ENCODE data around the gene AP2S1. TPM values are rescaled to one million over a fixed set of nuclear protein-coding genes. Genes with fewer than 3 reads are reported as not detected.

Gene AP2S1
- total and polyA plus RNA-seq, 3 donors from 2014 or later = 121 to 140 (median 127) TPM

DNA sequence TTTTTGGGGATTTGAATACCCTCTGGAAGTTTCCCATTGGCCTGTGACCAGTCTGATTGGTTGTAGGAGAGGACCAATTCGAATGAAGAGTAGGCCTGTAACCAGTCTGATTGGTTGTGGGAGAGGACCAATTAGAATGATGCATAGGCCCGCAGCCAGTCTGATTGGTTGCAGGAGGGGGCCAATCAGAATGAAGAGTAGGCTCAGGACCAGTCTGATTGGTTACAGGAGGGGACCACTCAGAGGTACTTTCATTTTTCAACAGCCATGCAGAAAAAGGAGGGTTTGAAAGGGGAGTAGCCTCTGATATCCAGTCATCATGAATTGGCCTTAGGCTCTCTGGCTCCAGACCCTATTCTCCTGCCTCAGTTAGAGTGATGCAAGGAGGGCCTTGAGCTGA, 31.8 kb downstream of the AP2S1 start:
- TF ChIP-seq POLR2A (IDR thresholded peaks at IDR 0.05) = no peak
- TF ChIP-seq, protein P1, sequence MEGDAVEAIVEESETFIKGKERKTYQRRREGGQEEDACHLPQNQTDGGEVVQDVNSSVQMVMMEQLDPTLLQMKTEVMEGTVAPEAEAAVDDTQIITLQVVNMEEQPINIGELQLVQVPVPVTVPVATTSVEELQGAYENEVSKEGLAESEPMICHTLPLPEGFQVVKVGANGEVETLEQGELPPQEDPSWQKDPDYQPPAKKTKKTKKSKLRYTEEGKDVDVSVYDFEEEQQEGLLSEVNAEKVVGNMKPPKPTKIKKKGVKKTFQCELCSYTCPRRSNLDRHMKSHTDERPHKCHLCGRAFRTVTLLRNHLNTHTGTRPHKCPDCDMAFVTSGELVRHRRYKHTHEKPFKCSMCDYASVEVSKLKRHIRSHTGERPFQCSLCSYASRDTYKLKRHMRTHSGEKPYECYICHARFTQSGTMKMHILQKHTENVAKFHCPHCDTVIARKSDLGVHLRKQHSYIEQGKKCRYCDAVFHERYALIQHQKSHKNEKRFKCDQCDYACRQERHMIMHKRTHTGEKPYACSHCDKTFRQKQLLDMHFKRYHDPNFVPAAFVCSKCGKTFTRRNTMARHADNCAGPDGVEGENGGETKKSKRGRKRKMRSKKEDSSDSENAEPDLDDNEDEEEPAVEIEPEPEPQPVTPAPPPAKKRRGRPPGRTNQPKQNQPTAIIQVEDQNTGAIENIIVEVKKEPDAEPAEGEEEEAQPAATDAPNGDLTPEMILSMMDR (IDR thresholded peaks at IDR 0.05) = no peak
- Histone ChIP-seq H3K4me1 (peaks cover 8% of the 10 kb centered on the region), H3K27me3 (no peaks in the 10 kb centered on the region), H3K36me3 (ENCODE audit: low read depth, missing control alignments) (no peaks in the 10 kb centered on the region), H3K27ac (no peak overlapping the region), H3K4me3 (no peak overlapping the region), H3K9me3 (no peaks in the 10 kb centered on the region)
- intact Hi-C loops (cut with DNase I; ENCODE audit: low total_unique reads) = no loop called here
- WGBS, 2 donors = 58 to 79% methylated on average over 2 of the region's 2 CpGs
- peak; percentile 60 for DNase-seq

DNA sequence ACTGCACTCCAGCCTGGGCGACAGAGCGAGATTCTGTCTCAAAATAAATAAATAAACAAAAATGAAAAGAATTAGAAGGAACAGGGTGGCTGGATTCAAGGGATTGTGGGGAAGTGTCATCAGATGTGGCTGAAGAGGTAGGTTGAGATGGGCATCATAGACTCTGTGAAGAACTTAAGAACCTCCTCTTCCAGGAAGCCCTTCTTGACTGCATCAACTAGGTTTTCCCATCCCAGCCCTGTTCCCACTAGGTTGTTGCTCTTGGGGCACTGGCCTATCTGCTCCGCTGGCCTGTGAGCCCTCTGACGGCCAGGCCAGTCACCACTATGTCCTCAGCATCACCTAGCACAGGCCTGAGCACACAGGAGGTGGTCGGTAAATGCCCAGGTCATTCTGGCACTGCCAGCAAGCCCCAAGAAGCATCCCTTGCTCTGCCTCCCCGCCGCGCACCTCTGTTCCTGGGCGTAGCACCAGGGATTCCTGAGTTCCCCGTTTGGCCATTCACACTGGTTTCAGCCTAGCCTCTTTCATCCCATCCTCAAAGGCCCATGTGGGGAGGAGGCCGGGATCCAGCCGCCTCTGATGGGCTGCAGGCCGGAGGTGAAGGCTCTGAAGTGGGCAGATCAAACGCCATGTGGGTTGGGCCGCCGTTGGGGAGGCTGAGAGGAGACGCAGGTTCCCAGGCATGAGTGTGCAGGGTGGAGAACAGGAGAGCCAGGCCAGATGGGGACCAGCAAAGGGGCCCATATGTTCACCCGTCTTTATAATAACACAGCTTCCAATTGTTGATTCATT, 34.6 kb downstream of the AP2S1 start:
- H3K4me1 ChIP-seq = peaks cover 20% of the 10 kb centered on the region
- TF ChIP-seq, protein P1 (IDR thresholded peaks at IDR 0.05) = no peak
- intact Hi-C loops (cut with DNase I; ENCODE audit: low total_unique reads) = no loop called here
- no peak overlapping the region for H3K27ac ChIP-seq
- H3K36me3 ChIP-seq (ENCODE audit: low read depth, missing control alignments) = no peaks in the 10 kb centered on the region
- WGBS, 2 donors = 84 to 88% methylated on average over 14 to 17 of the region's 18 CpGs
- no peaks in the 10 kb centered on the region for H3K9me3 ChIP-seq
- H3K27me3 ChIP-seq = no peaks in the 10 kb centered on the region
- DNase-seq = no peak
- H3K4me3 ChIP-seq = no peak overlapping the region

DNA sequence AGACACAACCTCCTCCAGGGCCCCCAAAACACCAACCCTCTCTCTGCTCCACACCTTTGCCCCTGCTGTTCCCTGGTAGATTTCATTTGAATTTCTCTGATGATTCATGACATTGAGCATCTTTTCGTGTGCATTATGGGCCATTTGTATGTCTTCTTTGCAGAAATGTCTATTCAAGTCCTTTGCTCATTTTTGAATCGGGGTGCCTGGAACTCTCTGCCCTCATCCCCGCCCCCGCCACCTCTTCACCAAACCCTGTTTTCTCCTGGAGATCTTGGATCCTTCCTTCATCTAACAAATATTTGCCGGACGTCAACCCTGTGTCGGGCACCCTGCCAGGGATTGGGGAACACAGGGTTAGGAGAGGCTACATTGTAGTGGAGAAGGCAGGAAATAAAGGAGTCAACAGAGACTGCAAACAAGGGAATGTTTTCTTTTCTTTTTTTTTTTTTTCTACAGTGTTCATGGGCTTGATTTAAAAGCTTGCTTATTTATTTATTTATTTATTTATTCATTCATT, 36.7 kb downstream of the AP2S1 start:
- Histone ChIP-seq H3K36me3 (ENCODE audit: low read depth, missing control alignments) (no peaks in the 10 kb centered on the region), H3K27me3 (no peaks in the 10 kb centered on the region), H3K4me3 (no peak overlapping the region), H3K4me1 (peaks cover 21% of the 10 kb centered on the region), H3K9me3 (no peaks in the 10 kb centered on the region), H3K27ac (peak overlapping the region; percentile 68 to 75)
- WGBS, 2 donors = 13 to 18% methylated on average over 7 of the region's 7 CpGs
- intact Hi-C loops (cut with DNase I; ENCODE audit: low total_unique reads) = no loop called here
- TF ChIP-seq POLR2A (IDR thresholded peaks at IDR 0.05) = no peak
- TF ChIP-seq, protein P1 (IDR thresholded peaks at IDR 0.05) = no peak
- DNase-seq = peak; percentile 89

GRCh38 chr19:46812977-46813838, 37.4 kb downstream of the AP2S1 start:
- TF ChIP-seq, protein P1 (IDR thresholded peaks at IDR 0.05) = no peak
- TF ChIP-seq POLR2A (IDR thresholded peaks at IDR 0.05) = no peak
- Histone ChIP-seq H3K27ac (peak overlapping the region; percentile 68 to 75), H3K4me3 (no peak overlapping the region), H3K36me3 (ENCODE audit: low read depth, missing control alignments) (no peaks in the 10 kb centered on the region), H3K4me1 (peaks cover 24% of the 10 kb centered on the region), H3K9me3 (no peaks in the 10 kb centered on the region), H3K27me3 (no peaks in the 10 kb centered on the region)
- intact Hi-C loops (cut with DNase I; ENCODE audit: low total_unique reads) = no loop called here
- 41 to 48% methylated on average over 22 to 24 of the region's 24 CpGs for WGBS, 2 donors
- DNase-seq = peak; percentile 44
